ENCODE data around the gene MYLK2.
A peak's percentile ranks its signal among the peaks of the same experiment; 100 is the strongest.

Gene MYLK2

DNA sequence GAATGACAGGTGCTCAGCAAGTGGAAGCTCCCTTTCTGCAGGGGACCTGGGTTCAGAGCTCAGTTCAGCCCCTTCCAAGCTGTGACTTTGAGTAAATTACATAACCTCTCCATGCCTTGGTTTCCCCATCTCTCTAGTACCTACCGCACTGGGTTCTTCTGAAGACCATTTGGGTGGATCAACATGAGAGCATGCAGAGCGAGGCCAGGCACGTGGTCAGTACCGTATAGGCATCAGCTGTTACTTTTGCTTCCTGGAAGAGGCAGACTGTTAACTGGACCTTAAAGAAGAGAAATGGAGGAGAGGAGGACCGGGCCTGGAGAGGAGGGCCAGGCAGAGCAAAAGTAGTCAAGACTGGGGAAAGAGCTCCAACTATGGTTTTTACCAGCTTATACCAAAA, 1.7 kb upstream of the MYLK2 start:
- H3K36me3 ChIP-seq (ENCODE audit: control insufficient read depth, insufficient read depth, low read length), result no peaks in the 10 kb centered on the region
- no peaks in the 10 kb centered on the region for H3K79me2 ChIP-seq (ENCODE audit: control insufficient read depth, insufficient read depth, low read length)
- H3K23ac ChIP-seq (ENCODE audit: low read length), result no peak overlapping the region
- H3K18ac ChIP-seq (ENCODE audit: low read length), result no peak overlapping the region
- H3K4me3 ChIP-seq (ENCODE audit: low read length), result no peak overlapping the region
- no peak overlapping the region for H4K8ac ChIP-seq (ENCODE audit: low read depth, low read length)
- no peak overlapping the region for H2AK5ac ChIP-seq (ENCODE audit: low read length)
- no CpG with 5 or more reads among the region's 5 CpGs for WGBS (ENCODE audit: extremely low coverage, insufficient coverage, low lambda C conversion rate)
- no peak overlapping the region for H3K56ac ChIP-seq (ENCODE audit: low read length)
- no peaks in the 10 kb centered on the region for H3K79me1 ChIP-seq (ENCODE audit: low read length)
- no peak overlapping the region for H3K27ac ChIP-seq (ENCODE audit: low read depth, low read length)
- no peak overlapping the region for H2BK5ac ChIP-seq (ENCODE audit: low read length)
- H2BK120ac ChIP-seq (ENCODE audit: low read depth, low read length), result no peak overlapping the region
- H3K4me2 ChIP-seq (ENCODE audit: low read length), result no peak overlapping the region
- H3K9ac ChIP-seq (ENCODE audit: low read length), result no peak overlapping the region
- H3K4me1 ChIP-seq (ENCODE audit: control insufficient read depth, low read depth, low read length), result no peaks in the 10 kb centered on the region
- no peak overlapping the region for H2BK15ac ChIP-seq (replicated peaks; ENCODE audit: low read depth)
- H3K4ac ChIP-seq (ENCODE audit: low read depth, low read length), result no peak overlapping the region
- H3K27me3 ChIP-seq (ENCODE audit: insufficient read depth, low read length, poor library complexity), result no peaks in the 10 kb centered on the region
- H4K5ac ChIP-seq (ENCODE audit: low read length), result no peak overlapping the region
- DNase-seq, result no peak

DNA sequence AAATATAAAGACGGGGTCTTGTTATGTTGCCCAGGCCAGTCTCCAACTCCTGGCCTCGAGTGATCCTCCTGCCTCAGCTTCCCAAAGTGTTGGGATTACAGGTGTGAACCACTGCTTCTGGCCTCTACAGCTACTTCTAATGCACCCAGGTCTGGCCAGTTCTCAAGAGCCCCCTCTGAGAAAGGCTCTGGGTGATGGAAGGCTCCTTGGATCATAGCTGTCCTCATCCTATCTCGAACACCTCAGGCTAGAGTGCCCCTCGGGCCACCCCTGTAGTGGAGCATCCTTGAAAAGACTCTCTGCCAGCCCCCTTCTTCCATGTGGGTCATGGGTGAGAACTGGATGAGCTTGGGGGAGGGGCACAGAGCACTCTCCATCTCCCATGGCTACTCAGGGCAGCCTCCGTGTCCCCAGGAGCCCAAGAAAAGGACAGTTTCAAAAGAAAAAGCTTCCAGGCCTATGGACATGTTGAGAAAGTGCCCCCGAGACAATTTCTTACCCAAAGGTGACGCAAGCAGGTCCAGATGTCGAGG, 714 bp upstream of the MYLK2 start:
- Histone ChIP-seq H3K79me2 (ENCODE audit: control insufficient read depth, insufficient read depth, low read length) (no peaks in the 10 kb centered on the region), H3K4me1 (ENCODE audit: control insufficient read depth, low read depth, low read length) (no peaks in the 10 kb centered on the region), H2BK120ac (ENCODE audit: low read depth, low read length) (no peak overlapping the region), H3K23ac (ENCODE audit: low read length) (no peak overlapping the region), H2AK5ac (ENCODE audit: low read length) (no peak overlapping the region), H3K79me1 (ENCODE audit: low read length) (no peaks in the 10 kb centered on the region), H3K27me3 (ENCODE audit: insufficient read depth, low read length, poor library complexity) (no peaks in the 10 kb centered on the region), H4K5ac (ENCODE audit: low read length) (no peak overlapping the region), H3K9ac (ENCODE audit: low read length) (no peak overlapping the region), H3K36me3 (ENCODE audit: control insufficient read depth, insufficient read depth, low read length) (no peaks in the 10 kb centered on the region), H3K4ac (ENCODE audit: low read depth, low read length) (no peak overlapping the region), H3K4me2 (ENCODE audit: low read length) (no peak overlapping the region), H2BK5ac (ENCODE audit: low read length) (no peak overlapping the region), H4K8ac (ENCODE audit: low read depth, low read length) (no peak overlapping the region), H3K56ac (ENCODE audit: low read length) (no peak overlapping the region), H3K27ac (ENCODE audit: low read depth, low read length) (no peak overlapping the region), H3K18ac (ENCODE audit: low read length) (no peak overlapping the region), H3K4me3 (ENCODE audit: low read length) (no peak overlapping the region), H2BK15ac (replicated peaks; ENCODE audit: low read depth) (no peak overlapping the region)
- WGBS (ENCODE audit: extremely low coverage, insufficient coverage, low lambda C conversion rate), result no CpG with 5 or more reads among the region's 8 CpGs
- DNase-seq, result no peak

DNA sequence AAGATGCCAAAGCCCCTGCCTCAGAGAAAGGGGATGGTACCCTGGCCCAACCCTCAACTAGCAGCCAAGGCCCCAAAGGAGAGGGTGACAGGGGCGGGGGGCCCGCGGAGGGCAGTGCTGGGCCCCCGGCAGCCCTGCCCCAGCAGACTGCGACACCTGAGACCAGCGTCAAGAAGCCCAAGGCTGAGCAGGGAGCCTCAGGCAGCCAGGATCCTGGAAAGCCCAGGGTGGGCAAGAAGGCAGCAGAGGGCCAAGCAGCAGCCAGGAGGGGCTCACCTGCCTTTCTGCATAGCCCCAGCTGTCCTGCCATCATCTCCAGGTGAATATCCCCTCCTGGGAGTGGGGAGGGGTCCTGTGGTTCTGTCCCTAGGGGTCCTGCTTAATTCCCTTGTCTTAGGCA, 1.1 kb downstream of the MYLK2 start:
- Histone ChIP-seq H3K79me1 (ENCODE audit: low read length) (no peaks in the 10 kb centered on the region), H3K4ac (ENCODE audit: low read depth, low read length) (no peak overlapping the region)
- WGBS (ENCODE audit: extremely low coverage, insufficient coverage, low lambda C conversion rate), result no CpG with 5 or more reads among the region's 6 CpGs

DNA sequence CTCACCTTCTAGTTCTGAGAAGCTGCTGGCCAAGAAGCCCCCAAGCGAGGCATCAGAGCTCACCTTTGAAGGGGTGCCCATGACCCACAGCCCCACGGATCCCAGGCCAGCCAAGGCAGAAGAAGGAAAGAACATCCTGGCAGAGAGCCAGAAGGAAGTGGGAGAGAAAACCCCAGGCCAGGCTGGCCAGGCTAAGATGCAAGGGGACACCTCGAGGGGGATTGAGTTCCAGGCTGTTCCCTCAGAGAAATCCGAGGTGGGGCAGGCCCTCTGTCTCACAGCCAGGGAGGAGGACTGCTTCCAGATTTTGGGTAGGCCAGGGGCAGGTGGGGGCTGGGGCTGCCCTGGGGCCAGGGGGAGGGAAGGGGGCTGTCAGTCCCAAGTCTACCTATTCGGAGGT, 2.3 kb downstream of the MYLK2 start:
- Histone ChIP-seq H3K79me1 (ENCODE audit: low read length) (no peaks in the 10 kb centered on the region), H3K27ac (ENCODE audit: low read depth, low read length) (no peak overlapping the region), H3K56ac (ENCODE audit: low read length) (no peak overlapping the region), H2AK5ac (ENCODE audit: low read length) (no peak overlapping the region), H3K4me3 (ENCODE audit: low read length) (no peak overlapping the region), H3K27me3 (ENCODE audit: insufficient read depth, low read length, poor library complexity) (no peaks in the 10 kb centered on the region), H4K8ac (ENCODE audit: low read depth, low read length) (no peak overlapping the region), H4K5ac (ENCODE audit: low read length) (no peak overlapping the region), H3K4me2 (ENCODE audit: low read length) (no peak overlapping the region), H3K18ac (ENCODE audit: low read length) (no peak overlapping the region), H2BK5ac (ENCODE audit: low read length) (no peak overlapping the region), H2BK120ac (ENCODE audit: low read depth, low read length) (no peak overlapping the region), H3K4ac (ENCODE audit: low read depth, low read length) (no peak overlapping the region), H2BK15ac (replicated peaks; ENCODE audit: low read depth) (no peak overlapping the region), H3K4me1 (ENCODE audit: control insufficient read depth, low read depth, low read length) (no peaks in the 10 kb centered on the region), H3K79me2 (ENCODE audit: control insufficient read depth, insufficient read depth, low read length) (no peaks in the 10 kb centered on the region), H3K9ac (ENCODE audit: low read length) (no peak overlapping the region), H3K36me3 (ENCODE audit: control insufficient read depth, insufficient read depth, low read length) (no peaks in the 10 kb centered on the region), H3K23ac (ENCODE audit: low read length) (no peak overlapping the region)
- WGBS (ENCODE audit: extremely low coverage, insufficient coverage, low lambda C conversion rate), result no CpG with 5 or more reads among the region's 5 CpGs
- DNase-seq, result no peak

More for the DNA sequence above, 1.1 kb downstream of the MYLK2 start:
- Histone ChIP-seq H3K36me3 (ENCODE audit: control insufficient read depth, insufficient read depth, low read length) (no peaks in the 10 kb centered on the region), H3K23ac (ENCODE audit: low read length) (no peak overlapping the region), H3K79me2 (ENCODE audit: control insufficient read depth, insufficient read depth, low read length) (no peaks in the 10 kb centered on the region), H3K4me1 (ENCODE audit: control insufficient read depth, low read depth, low read length) (no peaks in the 10 kb centered on the region), H3K18ac (ENCODE audit: low read length) (no peak overlapping the region), H2BK15ac (replicated peaks; ENCODE audit: low read depth) (no peak overlapping the region), H3K4me2 (ENCODE audit: low read length) (no peak overlapping the region), H4K5ac (ENCODE audit: low read length) (no peak overlapping the region), H2AK5ac (ENCODE audit: low read length) (no peak overlapping the region), H3K27me3 (ENCODE audit: insufficient read depth, low read length, poor library complexity) (no peaks in the 10 kb centered on the region), H3K56ac (ENCODE audit: low read length) (no peak overlapping the region), H4K8ac (ENCODE audit: low read depth, low read length) (no peak overlapping the region), H3K27ac (ENCODE audit: low read depth, low read length) (no peak overlapping the region), H2BK120ac (ENCODE audit: low read depth, low read length) (no peak overlapping the region), H2BK5ac (ENCODE audit: low read length) (no peak overlapping the region), H3K9ac (ENCODE audit: low read length) (no peak overlapping the region), H3K4me3 (ENCODE audit: low read length) (no peak overlapping the region)
- DNase-seq, result no peak

DNA sequence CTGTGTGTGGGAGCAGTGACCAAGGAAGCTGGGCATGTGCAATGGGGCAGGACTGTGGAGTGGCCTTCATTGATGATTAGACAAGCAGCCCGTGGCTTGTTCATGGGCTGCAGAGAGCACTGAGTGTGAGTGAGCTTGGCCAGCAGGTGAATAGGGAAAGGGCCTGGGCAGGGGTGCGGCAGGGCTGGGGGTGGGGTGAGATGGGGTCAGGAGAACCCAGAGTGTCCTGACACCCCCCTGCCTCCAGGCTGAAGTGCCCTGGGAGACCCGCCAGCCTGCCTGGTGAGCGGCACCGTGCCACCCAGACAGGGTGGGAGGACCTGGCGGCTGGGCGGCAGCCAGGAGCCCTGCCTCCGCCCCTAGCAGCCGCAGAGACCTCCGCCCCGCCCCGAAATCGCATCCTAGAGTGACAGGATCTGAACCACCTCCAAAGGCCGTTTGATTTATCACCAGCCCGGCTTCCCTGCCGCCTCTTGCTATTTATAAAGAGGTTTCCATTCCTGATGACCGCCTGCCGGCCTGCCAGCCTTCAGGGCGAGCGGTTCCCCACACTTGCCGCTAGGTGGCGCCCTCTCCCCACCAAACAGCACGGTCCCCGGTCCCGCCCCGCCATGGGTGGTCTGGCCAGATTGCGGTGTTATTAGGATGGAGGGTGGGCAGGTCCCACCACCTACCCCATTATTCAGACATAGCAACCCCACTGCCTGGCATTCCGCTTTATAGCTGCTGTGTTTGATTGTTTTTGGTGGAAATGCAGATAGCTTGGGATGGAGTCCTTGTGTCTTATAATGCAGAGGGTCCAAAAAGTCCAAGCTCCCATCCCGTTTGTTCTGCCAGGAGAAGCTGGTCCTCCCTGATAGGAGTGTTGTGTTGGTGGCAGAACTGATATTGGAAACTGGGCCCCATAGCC, 3.5 kb downstream of the MYLK2 start:
- no peaks in the 10 kb centered on the region for H3K79me2 ChIP-seq (ENCODE audit: control insufficient read depth, insufficient read depth, low read length)
- H3K4me1 ChIP-seq (ENCODE audit: control insufficient read depth, low read depth, low read length), result no peaks in the 10 kb centered on the region
- H3K4me2 ChIP-seq (ENCODE audit: low read length), result no peak overlapping the region
- H2BK15ac ChIP-seq (replicated peaks; ENCODE audit: low read depth), result no peak overlapping the region
- no peak overlapping the region for H2AK5ac ChIP-seq (ENCODE audit: low read length)
- H3K36me3 ChIP-seq (ENCODE audit: control insufficient read depth, insufficient read depth, low read length), result no peaks in the 10 kb centered on the region
- DNase-seq, result peak; percentile 76
- H3K4ac ChIP-seq (ENCODE audit: low read depth, low read length), result no peak overlapping the region
- H3K56ac ChIP-seq (ENCODE audit: low read length), result no peak overlapping the region
- H4K8ac ChIP-seq (ENCODE audit: low read depth, low read length), result no peak overlapping the region
- WGBS (ENCODE audit: extremely low coverage, insufficient coverage, low lambda C conversion rate), result no CpG with 5 or more reads among the region's 29 CpGs
- no peaks in the 10 kb centered on the region for H3K79me1 ChIP-seq (ENCODE audit: low read length)
- H3K27ac ChIP-seq (ENCODE audit: low read depth, low read length), result no peak overlapping the region
- H3K18ac ChIP-seq (ENCODE audit: low read length), result no peak overlapping the region
- no peak overlapping the region for H3K4me3 ChIP-seq (ENCODE audit: low read length)
- no peak overlapping the region for H3K9ac ChIP-seq (ENCODE audit: low read length)
- H3K23ac ChIP-seq (ENCODE audit: low read length), result no peak overlapping the region
- no peak overlapping the region for H2BK120ac ChIP-seq (ENCODE audit: low read depth, low read length)
- H2BK5ac ChIP-seq (ENCODE audit: low read length), result no peak overlapping the region
- H4K5ac ChIP-seq (ENCODE audit: low read length), result no peak overlapping the region
- no peaks in the 10 kb centered on the region for H3K27me3 ChIP-seq (ENCODE audit: insufficient read depth, low read length, poor library complexity)

All from mesendoderm (in vitro differentiated cells).